ENCODE data around the gene MBD5.

DNA sequence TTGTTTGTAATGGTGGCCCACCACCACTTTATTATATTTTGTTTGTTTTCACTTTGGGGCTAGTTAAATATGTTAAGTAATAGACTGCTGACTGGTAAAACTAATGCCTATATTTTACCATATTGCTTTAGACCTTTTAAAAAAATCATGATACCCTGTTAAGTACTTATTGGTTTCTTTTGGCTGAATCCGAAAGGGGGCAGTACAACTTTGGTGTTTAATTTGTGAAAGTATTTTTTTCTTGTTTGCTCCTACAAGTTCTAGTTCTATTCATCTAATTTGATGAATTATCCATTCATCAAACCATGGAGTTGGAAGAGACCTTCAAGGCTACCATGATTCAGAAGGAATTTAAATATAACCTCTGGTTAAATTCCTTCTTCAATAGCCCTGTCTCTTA lies 147.0 kb downstream of the MBD5 start:
- TF ChIP-seq, protein P1, sequence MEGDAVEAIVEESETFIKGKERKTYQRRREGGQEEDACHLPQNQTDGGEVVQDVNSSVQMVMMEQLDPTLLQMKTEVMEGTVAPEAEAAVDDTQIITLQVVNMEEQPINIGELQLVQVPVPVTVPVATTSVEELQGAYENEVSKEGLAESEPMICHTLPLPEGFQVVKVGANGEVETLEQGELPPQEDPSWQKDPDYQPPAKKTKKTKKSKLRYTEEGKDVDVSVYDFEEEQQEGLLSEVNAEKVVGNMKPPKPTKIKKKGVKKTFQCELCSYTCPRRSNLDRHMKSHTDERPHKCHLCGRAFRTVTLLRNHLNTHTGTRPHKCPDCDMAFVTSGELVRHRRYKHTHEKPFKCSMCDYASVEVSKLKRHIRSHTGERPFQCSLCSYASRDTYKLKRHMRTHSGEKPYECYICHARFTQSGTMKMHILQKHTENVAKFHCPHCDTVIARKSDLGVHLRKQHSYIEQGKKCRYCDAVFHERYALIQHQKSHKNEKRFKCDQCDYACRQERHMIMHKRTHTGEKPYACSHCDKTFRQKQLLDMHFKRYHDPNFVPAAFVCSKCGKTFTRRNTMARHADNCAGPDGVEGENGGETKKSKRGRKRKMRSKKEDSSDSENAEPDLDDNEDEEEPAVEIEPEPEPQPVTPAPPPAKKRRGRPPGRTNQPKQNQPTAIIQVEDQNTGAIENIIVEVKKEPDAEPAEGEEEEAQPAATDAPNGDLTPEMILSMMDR (IDR thresholded peaks at IDR 0.05) = no peak
- no peak for TF ChIP-seq POLR2A (IDR thresholded peaks at IDR 0.05)
